Caco-2 (cell line): ENCODE measurements around the gene AHNAK. TPM values are rescaled to one million over a fixed set of nuclear protein-coding genes. Genes with fewer than 3 reads are reported as not detected.

Source experiments
- BruUV-seq: library from RNA; stranded (reverse); fragments of 400-500 nt; replicated peaks from 2 replicates; lab custom pipeline; 2021; lab: Mats Ljungman, UMichigan
- CTCF ChIA-PET: fragments of 300-600 bp; sonication (Branson Sonifier 250); formaldehyde crosslinking; loops from one replicate; lab custom pipeline; 2022; ENCODE audit warnings: antibody characterized with exemption; lab: Charles Lee
- POLR2A ChIA-PET: fragments of 300-600 bp; sonication (Branson Sonifier 250); formaldehyde crosslinking; loops from one replicate; lab custom pipeline; 2022; ENCODE audit warnings: antibody characterized with exemption; lab: Charles Lee
- DNase-seq, 2 experiments: peaks; one replicate each; pipeline versions ENCODE4 v3.0.0 to v3.0.0-alpha.2; 2020 to 2022
- H3K27me3 ChIP-seq: replicated peaks from 2 replicates; pipeline ENCODE4 v1.6.0; 2011; ENCODE audit warnings: low read length; ENCODE audit not compliant: control insufficient read depth, insufficient read depth
- H3K36me3 ChIP-seq: 2 replicates; pipeline ENCODE4 v1.5.1; 2011; ENCODE audit warnings: low read length; ENCODE audit not compliant: control insufficient read depth, insufficient read depth
- H3K4me1 ChIP-seq: fragments of 250-450 bp; sonication (Bioruptor Pico); 2 replicates; pipeline ENCODE4 v1.5.1; 2020; ENCODE audit warnings: mild to moderate bottlenecking
- H3K4me3 ChIP-seq: 2 replicates; pipeline ENCODE4 v1.5.1; 2011; ENCODE audit warnings: low read depth, mild to moderate bottlenecking, control low read depth, low read length
- H3K9me3 ChIP-seq: fragments of 250-450 bp; sonication (Bioruptor Pico); 2 replicates; pipeline ENCODE4 v1.5.1; 2020; ENCODE audit warnings: mild to moderate bottlenecking, moderate library complexity
- H3K27ac Mint-ChIP-seq: one replicate; pipeline ENCODE4 v1.8.0; 2022; ENCODE audit warnings: mixed read lengths; ENCODE audit not compliant: unreplicated experiment
- H3K27me3 Mint-ChIP-seq: one replicate; pipeline ENCODE4 v1.8.0; 2022; ENCODE audit warnings: mixed read lengths; ENCODE audit not compliant: insufficient read depth, unreplicated experiment
- H3K36me3 Mint-ChIP-seq: one replicate; pipeline ENCODE4 v1.8.0; 2022; ENCODE audit warnings: mild to moderate bottlenecking, mixed read lengths; ENCODE audit not compliant: insufficient read depth, unreplicated experiment
- H3K4me1 Mint-ChIP-seq: one replicate; pipeline ENCODE4 v1.8.0; 2022; ENCODE audit warnings: low read depth, mixed read lengths; ENCODE audit not compliant: unreplicated experiment
- H3K4me3 Mint-ChIP-seq: one replicate; pipeline ENCODE4 v1.8.0; 2022; ENCODE audit warnings: mild to moderate bottlenecking, moderate library complexity, mixed read lengths; ENCODE audit not compliant: unreplicated experiment
- H3K9me3 Mint-ChIP-seq: one replicate; pipeline ENCODE4 v1.8.0; 2022; ENCODE audit warnings: mixed read lengths; ENCODE audit not compliant: unreplicated experiment
- intact Hi-C: fragments of 100-400 bp; cut with micrococcal nuclease; formaldehyde crosslinking; loops from one replicate; pipeline ENCODE4 v1.10.0; 2022; ENCODE audit not compliant: unreplicated experiment
- total RNA-seq: library from RNA; stranded (reverse); gene quantifications from 2 replicates; pipeline ENCODE4 v1.2.3, GENCODE V29; 2022
- TF ChIP-seq, protein P1 (sequence below), 2 experiments: fragments of 200-600 bp in 1 of 2; IDR thresholded peaks; 1 replicate in 1 of 2; 2 replicates in 1 of 2; pipeline versions ENCODE4 v1.5.1 to v1.8.0; 2011 to 2022; ENCODE audit warnings: antibody characterized with exemption in 1 of 2, control low read depth in 1 of 2, inconsistent platforms in 1 of 2, low read depth in 1 of 2, low read length in 1 of 2, mild to moderate bottlenecking in 1 of 2, moderate library complexity in 1 of 2; ENCODE audit not compliant: insufficient read depth in 1 of 2, severe bottlenecking in 1 of 2, unreplicated experiment in 1 of 2

AHNAK gene
- total RNA-seq, 1 experiment from 2014 or later, result 312 TPM

DNA sequence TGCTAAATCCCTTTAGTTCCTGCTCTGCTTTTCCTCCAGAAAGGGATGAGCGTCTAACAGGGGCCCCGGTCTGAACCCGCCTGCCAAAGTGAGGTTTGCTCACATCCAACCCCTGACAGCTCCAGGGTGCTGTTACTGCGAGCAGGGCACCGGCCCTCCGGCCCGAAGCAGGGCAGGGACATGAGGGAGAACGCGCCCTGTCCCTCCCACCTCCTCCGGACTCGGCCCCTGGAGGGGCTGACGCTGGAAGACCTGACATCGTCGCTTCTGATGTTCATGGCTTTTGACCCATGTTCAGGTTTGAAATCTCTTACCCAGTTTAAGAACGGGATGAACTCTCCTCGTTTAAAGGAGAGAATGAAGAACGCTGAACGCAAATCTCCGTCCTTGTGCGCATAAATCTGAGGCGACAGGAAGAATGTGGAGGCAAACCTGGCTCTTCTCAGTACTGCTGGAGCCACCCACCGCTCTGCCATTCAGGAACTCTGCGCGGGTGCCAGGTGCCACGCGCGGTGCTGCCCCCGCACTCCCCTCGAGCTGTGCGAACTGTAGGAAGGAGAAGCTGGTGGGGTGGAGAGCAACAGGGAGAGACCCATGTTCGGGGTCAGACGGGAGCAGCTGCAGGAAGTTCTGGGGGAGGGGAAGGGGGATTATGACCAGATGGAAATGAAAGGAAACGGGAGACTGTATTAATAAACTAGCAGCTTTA is 27.9 kb upstream of the AHNAK start:
- peaks cover 25% of the 10 kb centered on the region for H3K4me1 ChIP-seq
- Mint-ChIP-seq H3K4me3 (peak overlapping the region; percentile 97), H3K27me3 (no peaks in the 10 kb centered on the region), H3K9me3 (no peaks in the 10 kb centered on the region), H3K27ac (peak overlapping the region; percentile 100), H3K4me1 (peaks cover 56% of the 10 kb centered on the region), H3K36me3 (peaks cover 94% of the 10 kb centered on the region)
- BruUV-seq, result TSS peak; percentile 85
- POLR2A ChIA-PET, result interaction anchor here (0.5 to 2.1 kb wide), 40 partner anchors 8 to 282 kb away, joined by 3 to 116 read pairs (median 5); partner anchors contain the start of genes AHNAK, B3GAT3, C11orf98 and CSKMT
- CTCF ChIA-PET, result interaction anchor here (0.5 to 2.1 kb wide), 21 partner anchors 9 to 212 kb away, joined by 3 to 29 read pairs (median 5); partner anchors contain the start of genes B3GAT3, C11orf98, CSKMT and HNRNPUL2
- intact Hi-C loops, result no loop called here
- H3K36me3 ChIP-seq, result peaks cover 6% of the 10 kb centered on the region; the same call in 1 of the 2 replicates
- no peaks in the 10 kb centered on the region for H3K27me3 ChIP-seq
- TF ChIP-seq, protein P1, sequence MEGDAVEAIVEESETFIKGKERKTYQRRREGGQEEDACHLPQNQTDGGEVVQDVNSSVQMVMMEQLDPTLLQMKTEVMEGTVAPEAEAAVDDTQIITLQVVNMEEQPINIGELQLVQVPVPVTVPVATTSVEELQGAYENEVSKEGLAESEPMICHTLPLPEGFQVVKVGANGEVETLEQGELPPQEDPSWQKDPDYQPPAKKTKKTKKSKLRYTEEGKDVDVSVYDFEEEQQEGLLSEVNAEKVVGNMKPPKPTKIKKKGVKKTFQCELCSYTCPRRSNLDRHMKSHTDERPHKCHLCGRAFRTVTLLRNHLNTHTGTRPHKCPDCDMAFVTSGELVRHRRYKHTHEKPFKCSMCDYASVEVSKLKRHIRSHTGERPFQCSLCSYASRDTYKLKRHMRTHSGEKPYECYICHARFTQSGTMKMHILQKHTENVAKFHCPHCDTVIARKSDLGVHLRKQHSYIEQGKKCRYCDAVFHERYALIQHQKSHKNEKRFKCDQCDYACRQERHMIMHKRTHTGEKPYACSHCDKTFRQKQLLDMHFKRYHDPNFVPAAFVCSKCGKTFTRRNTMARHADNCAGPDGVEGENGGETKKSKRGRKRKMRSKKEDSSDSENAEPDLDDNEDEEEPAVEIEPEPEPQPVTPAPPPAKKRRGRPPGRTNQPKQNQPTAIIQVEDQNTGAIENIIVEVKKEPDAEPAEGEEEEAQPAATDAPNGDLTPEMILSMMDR (IDR thresholded peaks at IDR 0.05; ENCODE audit: insufficient read depth in 1 of 2, low read depth in 1 of 2, low read length in 1 of 2, severe bottlenecking in 1 of 2, unreplicated experiment in 1 of 2), result no peak
- H3K4me3 ChIP-seq, result peak overlapping the region; percentile 62
- no peaks in the 10 kb centered on the region for H3K9me3 ChIP-seq
- DNase-seq, result no peak

DNA sequence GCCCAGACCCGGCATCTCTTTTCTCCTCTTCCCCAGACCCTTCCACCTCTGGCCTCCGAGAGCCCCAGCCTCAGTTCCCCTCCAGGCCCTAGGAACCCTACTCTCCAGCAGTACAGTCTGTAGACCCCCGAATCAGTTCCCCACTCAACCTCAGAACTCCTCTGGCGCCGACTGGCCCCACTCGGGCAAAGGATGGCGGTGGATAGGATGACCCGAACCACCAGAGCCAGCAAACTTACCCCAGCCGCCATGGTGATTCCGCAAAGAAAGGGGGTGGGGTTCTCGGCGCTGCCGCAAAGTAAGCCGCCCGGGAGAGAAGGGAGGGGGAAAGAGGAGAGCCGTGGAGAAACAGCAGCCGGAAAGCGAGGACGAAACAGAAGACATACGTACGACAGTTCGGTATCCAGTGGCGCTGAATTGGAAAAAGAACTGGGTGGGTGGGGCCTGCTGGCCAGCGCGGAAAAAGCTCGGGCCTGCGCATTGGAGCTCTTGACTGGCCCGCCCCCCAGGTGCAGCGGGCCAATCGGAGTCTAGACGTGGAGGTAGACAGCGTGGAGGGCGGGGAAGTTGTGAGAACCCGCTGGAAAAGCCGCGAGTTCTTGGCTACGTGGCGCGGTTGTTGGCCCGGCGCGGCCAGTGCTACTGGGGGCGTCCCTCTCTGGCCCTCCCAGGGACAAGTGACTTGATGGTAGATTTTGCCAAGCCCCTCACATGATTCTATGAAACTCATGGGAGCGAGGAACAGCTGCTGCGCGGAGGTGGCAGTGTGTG is 27.2 kb upstream of the AHNAK start, which contains the start of gene EEF1G:
TSS of gene EEF1G (minus strand) at position 300 of the 771 bp plus-strand sequence. CDS start at position 251, 49 bp downstream.
- Histone ChIP-seq H3K4me1 (peaks cover 25% of the 10 kb centered on the region), H3K9me3 (no peaks in the 10 kb centered on the region), H3K36me3 (peaks cover 6% of the 10 kb centered on the region; the same call in 1 of the 2 replicates), H3K27me3 (no peaks in the 10 kb centered on the region), H3K4me3 (peak within 1 kb of the TSS; percentile 62)
- intact Hi-C loops, result loop anchor here (1.0 kb wide), 1 partner anchor 18 kb away; the partner anchor contains the start of gene TUT1
- Mint-ChIP-seq H3K27ac (peak within 1 kb of the TSS; percentile 100), H3K27me3 (no peaks in the 10 kb centered on the region), H3K9me3 (no peaks in the 10 kb centered on the region), H3K4me3 (peak within 1 kb of the TSS; percentile 97), H3K36me3 (peaks cover 95% of the 10 kb centered on the region), H3K4me1 (peaks cover 56% of the 10 kb centered on the region)
- BruUV-seq, result no TSS peak
- peak; percentile 100 for DNase-seq
- POLR2A ChIA-PET, result interaction anchor here (0.5 to 2.1 kb wide), 43 partner anchors 8 to 282 kb away, joined by 3 to 116 read pairs (median 5); partner anchors contain the start of genes AHNAK, B3GAT3, C11orf98 and CSKMT
- CTCF ChIA-PET, result interaction anchor here (0.5 to 2.1 kb wide), 22 partner anchors 8 to 325 kb away, joined by 3 to 29 read pairs (median 5); partner anchors contain the start of genes B3GAT3, C11orf98, CSKMT and HNRNPUL2
- TF ChIP-seq, protein P1 (IDR thresholded peaks at IDR 0.05; ENCODE audit: insufficient read depth in 1 of 2, low read depth in 1 of 2, low read length in 1 of 2, severe bottlenecking in 1 of 2, unreplicated experiment in 1 of 2), result no peak
